Peyer's patch (tissue), 4 donors: ENCODE measurements around the gene TMEM131. TPM values are rescaled to one million over a fixed set of nuclear protein-coding genes. Genes with fewer than 3 reads are reported as not detected.
A peak's percentile ranks its signal among the peaks of the same experiment; 100 is the strongest.

ENCODE experiments used
- DNase-seq, 3 donors: peaks; one replicate each; pipeline ENCODE4 v3.0.0-alpha.2; 2017 to 2019
- H3K27ac ChIP-seq, 4 donors: fragments of 200-600 bp; sonication (generic); one replicate each; pipeline ENCODE4 v1.5.1; 2016 to 2019
- H3K27me3 ChIP-seq, 2 donors: fragments of 200-600 bp; sonication (generic); one replicate each; pipeline ENCODE4 v1.5.1; 2019
- H3K36me3 ChIP-seq, 3 donors: fragments of 200-600 bp; sonication (generic); one replicate each; pipeline ENCODE4 v1.5.1; 2016 to 2019
- H3K4me1 ChIP-seq, 4 donors: fragments of 200-600 bp; sonication (generic); one replicate each; pipeline ENCODE4 v1.5.1; 2016 to 2019
- H3K4me3 ChIP-seq, 4 donors: fragments of 200-600 bp; sonication (generic); 1 replicate in 3 of 4; 2 replicates in 1 of 4; pipeline ENCODE4 v1.5.1; 2016 to 2019; ENCODE audit warnings: mild to moderate bottlenecking in 1 of 4
- H3K9me3 ChIP-seq, 4 donors: fragments of 200-600 bp; sonication (generic); one replicate each; pipeline ENCODE4 v1.5.1; 2016 to 2019; ENCODE audit warnings: mild to moderate bottlenecking in 1 of 4
- CTCF ChIP-seq, 6 experiments: fragments of 450-650 bp in 4 of 6; fragments of 200-600 bp in 2 of 6; sonication (generic) in 1 of 6; IDR thresholded peaks; one replicate each; pipeline ENCODE4 v1.5.1; 2017 to 2019; ENCODE audit warnings: antibody characterized with exemption in 6 of 6, mild to moderate bottlenecking in 3 of 6, moderate library complexity in 1 of 6
- POLR2A ChIP-seq, 2 donors: fragments of 450-650 bp; IDR thresholded peaks; one replicate each; pipeline ENCODE4 v1.5.1; 2017; ENCODE audit warnings: antibody characterized with exemption in 2 of 2, mild to moderate bottlenecking in 2 of 2, moderate library complexity in 2 of 2
- total RNA-seq, 4 donors: library from RNA; depleted of rRNA; stranded (reverse); fragments of >200 nt; gene quantifications; one replicate each; pipeline ENCODE4 v1.1.0, GENCODE V29; 2016

TMEM131 gene
- total RNA-seq, 4 donors from 2014 or later: 64.6 to 86.3 (median 74.5) TPM

- TF ChIP-seq CTCF (IDR thresholded peaks at IDR 0.05) (no peak), POLR2A (IDR thresholded peaks at IDR 0.05) (no peak)
- no peaks in the 10 kb centered on the region for H3K9me3 ChIP-seq
- peaks cover 0 to 13% (median 3%) of the 10 kb centered on the region in 4 donors for H3K4me1 ChIP-seq
These were observed 81.0 kb downstream of the TMEM131 start for GRCh38 chr2:97914691-97915213.

GRCh38 chr2:97913846-97914245 lies 81.9 kb downstream of the TMEM131 start:
- no peaks in the 10 kb centered on the region for H3K27me3 ChIP-seq
- no peak overlapping the region for H3K27ac ChIP-seq
- no peaks in the 10 kb centered on the region for H3K36me3 ChIP-seq
- no peak for DNase-seq
- no peaks in the 10 kb centered on the region for H3K9me3 ChIP-seq
- TF ChIP-seq CTCF (IDR thresholded peaks at IDR 0.05): no peak
- no peak for TF ChIP-seq POLR2A (IDR thresholded peaks at IDR 0.05)
- no peak overlapping the region for H3K4me3 ChIP-seq
- H3K4me1 ChIP-seq: peaks cover 0 to 13% (median 3%) of the 10 kb centered on the region in 4 donors

More at GRCh38 chr2:97914691-97915213, 81.0 kb downstream of the TMEM131 start:
- Histone ChIP-seq H3K36me3 (no peaks in the 10 kb centered on the region), H3K4me3 (no peak overlapping the region), H3K27me3 (no peaks in the 10 kb centered on the region), H3K27ac (no peak overlapping the region)
- no peak for DNase-seq

- H3K27ac ChIP-seq: no peak overlapping the region
- H3K36me3 ChIP-seq: no peaks in the 10 kb centered on the region
- no peak overlapping the region for H3K4me3 ChIP-seq
- peak in 1 of 3 donors; percentile 63 for DNase-seq
- TF ChIP-seq POLR2A (IDR thresholded peaks at IDR 0.05): no peak
- TF ChIP-seq CTCF (IDR thresholded peaks at IDR 0.05): no peak
- no peaks in the 10 kb centered on the region for H3K9me3 ChIP-seq
- H3K27me3 ChIP-seq: no peaks in the 10 kb centered on the region
- H3K4me1 ChIP-seq: peaks cover 0 to 13% (median 3%) of the 10 kb centered on the region in 4 donors
These were observed 83.7 kb downstream of the TMEM131 start for GRCh38 chr2:97911922-97912575.

GRCh38 chr2:97911206-97911921 lies 84.4 kb downstream of the TMEM131 start:
- no peaks in the 10 kb centered on the region for H3K9me3 ChIP-seq
- H3K4me1 ChIP-seq: peaks cover 0 to 13% (median 3%) of the 10 kb centered on the region in 4 donors
- DNase-seq: no peak
- TF ChIP-seq CTCF (IDR thresholded peaks at IDR 0.05) (no peak), POLR2A (IDR thresholded peaks at IDR 0.05) (no peak)
- H3K36me3 ChIP-seq: no peaks in the 10 kb centered on the region
- no peak overlapping the region for H3K4me3 ChIP-seq
- H3K27ac ChIP-seq: no peak overlapping the region
- no peaks in the 10 kb centered on the region for H3K27me3 ChIP-seq

GRCh38 chr2:97910403-97911205 lies 85.1 kb downstream of the TMEM131 start:
- TF ChIP-seq POLR2A (IDR thresholded peaks at IDR 0.05): no peak
- peaks cover 0 to 13% (median 3%) of the 10 kb centered on the region in 4 donors for H3K4me1 ChIP-seq
- H3K27me3 ChIP-seq: no peaks in the 10 kb centered on the region
- no peaks in the 10 kb centered on the region for H3K9me3 ChIP-seq
- H3K4me3 ChIP-seq: no peak overlapping the region
- H3K36me3 ChIP-seq: no peaks in the 10 kb centered on the region
- H3K27ac ChIP-seq: no peak overlapping the region
- no peak for DNase-seq
